Coronary artery (tissue), 2 donors: ENCODE data around the gene ARHGEF40.
A peak's percentile ranks its signal among the peaks of the same experiment; 100 is the strongest.

ENCODE experiments used
- DNase-seq: peaks from one replicate; pipeline ENCODE4 v3.0.0-alpha.2; 2017; ENCODE audit warnings: low spot score
- H3K27ac ChIP-seq, 2 donors: fragments of 200-600 bp; sonication (generic); one replicate each; pipeline ENCODE4 v1.5.1; 2016 to 2019
- H3K4me3 ChIP-seq: fragments of 200-600 bp; sonication (generic); 2 replicates; pipeline ENCODE4 v1.5.1; 2016; ENCODE audit warnings: mild to moderate bottlenecking, moderate library complexity
- TF ChIP-seq, protein P1 (sequence below): fragments of 200-600 bp; sonication (generic); IDR thresholded peaks from one replicate; pipeline ENCODE4 v1.5.1; 2019; ENCODE audit warnings: antibody characterized with exemption

Gene ARHGEF40

DNA sequence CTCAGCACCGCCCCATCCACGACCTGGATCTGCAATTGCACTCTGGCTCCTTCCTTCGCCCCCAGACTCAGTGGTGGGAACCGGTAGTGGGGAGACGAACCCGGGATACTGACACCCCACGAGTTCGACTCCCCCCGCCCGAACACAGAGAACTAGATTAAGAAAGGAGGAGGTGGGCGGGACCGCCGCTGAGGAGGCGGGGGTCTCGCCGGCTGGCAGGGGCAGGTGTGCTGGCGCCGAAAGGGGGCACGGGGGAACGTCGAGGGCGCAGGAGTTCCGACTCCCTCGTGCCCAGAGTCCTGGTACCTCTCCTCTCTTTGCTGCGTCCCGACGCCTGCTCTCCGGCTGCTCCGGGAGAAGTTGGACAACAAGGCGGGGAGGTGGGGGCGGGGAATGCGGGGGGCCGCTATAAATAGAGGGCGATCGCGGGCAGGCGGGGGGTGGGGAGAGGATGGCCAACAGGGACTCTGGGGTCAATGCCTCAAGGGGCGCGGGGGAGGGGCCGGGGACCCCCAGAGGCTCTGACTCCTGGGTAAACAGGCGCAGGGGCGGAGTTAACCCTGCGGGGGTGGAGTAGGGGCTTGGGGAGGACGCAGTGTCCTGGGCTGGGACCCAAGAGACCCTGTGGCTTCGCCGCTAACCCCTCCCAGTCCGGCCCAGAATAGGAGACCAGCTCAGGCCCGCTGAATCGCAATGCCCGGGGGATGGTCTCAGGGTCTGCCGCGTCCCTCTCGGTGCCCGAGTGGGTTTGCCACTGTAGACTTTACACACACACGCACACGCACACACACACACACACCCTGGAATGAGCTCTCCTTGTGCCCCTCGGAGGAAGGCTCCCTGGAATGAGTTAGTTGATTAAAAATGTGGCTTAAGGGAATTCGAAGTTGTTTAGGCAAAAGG is 44.5 kb upstream of the ARHGEF40 start:
- H3K4me3 ChIP-seq: peak overlapping the region; percentile 88
- H3K27ac ChIP-seq: peak overlapping the region; percentile 94
- peak; percentile 84 for DNase-seq
- TF ChIP-seq, protein P1, sequence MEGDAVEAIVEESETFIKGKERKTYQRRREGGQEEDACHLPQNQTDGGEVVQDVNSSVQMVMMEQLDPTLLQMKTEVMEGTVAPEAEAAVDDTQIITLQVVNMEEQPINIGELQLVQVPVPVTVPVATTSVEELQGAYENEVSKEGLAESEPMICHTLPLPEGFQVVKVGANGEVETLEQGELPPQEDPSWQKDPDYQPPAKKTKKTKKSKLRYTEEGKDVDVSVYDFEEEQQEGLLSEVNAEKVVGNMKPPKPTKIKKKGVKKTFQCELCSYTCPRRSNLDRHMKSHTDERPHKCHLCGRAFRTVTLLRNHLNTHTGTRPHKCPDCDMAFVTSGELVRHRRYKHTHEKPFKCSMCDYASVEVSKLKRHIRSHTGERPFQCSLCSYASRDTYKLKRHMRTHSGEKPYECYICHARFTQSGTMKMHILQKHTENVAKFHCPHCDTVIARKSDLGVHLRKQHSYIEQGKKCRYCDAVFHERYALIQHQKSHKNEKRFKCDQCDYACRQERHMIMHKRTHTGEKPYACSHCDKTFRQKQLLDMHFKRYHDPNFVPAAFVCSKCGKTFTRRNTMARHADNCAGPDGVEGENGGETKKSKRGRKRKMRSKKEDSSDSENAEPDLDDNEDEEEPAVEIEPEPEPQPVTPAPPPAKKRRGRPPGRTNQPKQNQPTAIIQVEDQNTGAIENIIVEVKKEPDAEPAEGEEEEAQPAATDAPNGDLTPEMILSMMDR: no peak

DNA sequence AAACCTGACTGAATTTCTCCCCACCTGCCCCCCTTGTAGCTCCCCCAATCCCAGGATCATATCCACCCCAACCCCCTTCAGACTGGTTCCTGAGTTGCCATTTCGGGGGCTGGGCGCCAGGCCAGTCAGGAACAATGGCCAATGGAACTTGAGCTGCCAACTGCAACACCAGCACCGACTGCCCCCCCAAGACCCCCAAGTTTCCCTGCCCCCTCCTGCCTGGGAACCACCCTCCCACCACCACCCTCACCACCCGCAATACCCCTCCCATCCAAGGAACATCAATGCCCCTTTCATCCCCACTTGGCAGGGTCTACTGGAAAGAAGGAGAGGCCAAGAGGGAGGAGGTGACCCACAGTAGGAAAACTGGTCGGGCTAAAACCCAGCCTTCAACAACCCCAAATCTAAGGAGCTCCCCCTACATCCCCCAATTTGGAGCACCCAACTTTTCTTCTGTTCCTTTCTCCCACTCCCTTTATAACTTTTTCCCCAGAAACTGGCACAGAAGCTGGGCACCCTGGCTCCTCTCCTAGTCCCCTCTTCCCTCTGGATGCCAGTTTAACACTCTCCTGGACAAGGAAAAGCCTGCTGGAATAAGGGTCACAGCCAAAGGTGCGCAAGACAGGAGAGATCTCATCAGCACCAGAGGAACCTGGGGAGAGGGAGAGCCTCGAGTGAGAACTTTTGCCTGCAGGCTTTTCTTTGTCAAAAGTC is 43.7 kb upstream of the ARHGEF40 start:
- Histone ChIP-seq H3K4me3 (peak overlapping the region; percentile 88), H3K27ac (peak overlapping the region; percentile 94)
- TF ChIP-seq, protein P1: no peak
- DNase-seq: peak; percentile 74

DNA sequence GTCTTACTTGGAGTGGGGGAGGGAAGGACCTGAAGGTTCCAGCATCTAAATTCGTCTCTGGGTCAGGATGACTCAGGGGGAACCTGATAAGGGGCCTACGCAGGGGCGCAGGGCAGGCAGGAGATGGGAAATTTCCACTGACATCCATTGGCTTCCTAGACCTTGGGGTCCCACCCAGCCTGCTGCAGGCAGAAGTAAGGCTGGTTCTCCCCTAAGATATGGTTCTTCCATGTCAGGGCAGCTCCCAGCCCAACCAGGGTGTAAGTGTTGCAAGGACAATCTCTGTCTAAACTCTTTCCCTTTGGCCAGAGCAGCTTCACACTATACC is 43.2 kb upstream of the ARHGEF40 start:
- TF ChIP-seq, protein P1: no peak
- H3K27ac ChIP-seq: peak overlapping the region; percentile 94
- peak overlapping the region; percentile 88 for H3K4me3 ChIP-seq
- peak; percentile 72 for DNase-seq

DNA sequence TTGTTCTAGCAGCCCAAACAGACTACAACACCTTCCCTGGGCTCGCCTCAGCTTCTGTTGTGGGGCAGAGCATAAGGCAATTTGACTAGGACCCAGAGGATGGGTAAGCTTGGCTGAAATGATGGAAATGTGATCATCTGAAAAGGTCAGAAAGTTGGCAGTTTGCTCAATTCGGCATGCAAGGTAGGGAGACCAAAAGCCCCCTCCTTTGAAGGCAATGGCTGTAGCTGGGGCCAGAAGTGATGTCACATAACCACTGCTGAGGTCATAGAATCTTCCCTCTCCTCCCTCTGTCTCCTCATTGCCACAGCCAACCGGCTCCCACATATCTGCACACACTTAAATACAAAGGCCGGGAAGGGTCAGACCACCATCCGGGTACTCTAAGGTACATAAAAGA is 40.2 kb upstream of the ARHGEF40 start, which contains the start of gene TPPP2:
TSS of gene TPPP2 (plus strand) at position 301 of the 400 bp plus-strand sequence. CDS start 365 bp downstream, outside the sequence.
- TF ChIP-seq, protein P1: no peak
- H3K27ac ChIP-seq: no peak within 1 kb of the TSS
- H3K4me3 ChIP-seq: no peak within 1 kb of the TSS
- peak; percentile 14 for DNase-seq

DNA sequence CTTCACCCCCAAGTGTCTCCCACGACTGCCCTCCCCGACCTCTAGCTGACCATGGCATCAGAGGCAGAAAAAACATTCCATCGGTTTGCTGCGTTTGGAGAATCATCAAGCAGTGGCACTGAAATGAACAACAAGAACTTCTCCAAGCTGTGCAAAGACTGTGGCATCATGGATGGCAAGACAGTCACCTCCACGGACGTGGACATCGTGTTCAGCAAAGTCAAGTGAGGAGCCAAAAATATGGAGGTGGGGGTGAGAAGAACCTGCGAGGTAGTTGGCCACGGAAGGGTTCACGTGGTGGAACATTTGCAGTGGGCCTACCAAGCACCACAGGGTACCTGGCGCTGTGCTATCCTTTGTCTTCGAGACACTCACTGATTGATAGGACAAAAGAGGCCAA is 39.6 kb upstream of the ARHGEF40 start:
- TF ChIP-seq, protein P1: no peak
- no peak overlapping the region for H3K27ac ChIP-seq
- no peak overlapping the region for H3K4me3 ChIP-seq
- peak; percentile 65 for DNase-seq

DNA sequence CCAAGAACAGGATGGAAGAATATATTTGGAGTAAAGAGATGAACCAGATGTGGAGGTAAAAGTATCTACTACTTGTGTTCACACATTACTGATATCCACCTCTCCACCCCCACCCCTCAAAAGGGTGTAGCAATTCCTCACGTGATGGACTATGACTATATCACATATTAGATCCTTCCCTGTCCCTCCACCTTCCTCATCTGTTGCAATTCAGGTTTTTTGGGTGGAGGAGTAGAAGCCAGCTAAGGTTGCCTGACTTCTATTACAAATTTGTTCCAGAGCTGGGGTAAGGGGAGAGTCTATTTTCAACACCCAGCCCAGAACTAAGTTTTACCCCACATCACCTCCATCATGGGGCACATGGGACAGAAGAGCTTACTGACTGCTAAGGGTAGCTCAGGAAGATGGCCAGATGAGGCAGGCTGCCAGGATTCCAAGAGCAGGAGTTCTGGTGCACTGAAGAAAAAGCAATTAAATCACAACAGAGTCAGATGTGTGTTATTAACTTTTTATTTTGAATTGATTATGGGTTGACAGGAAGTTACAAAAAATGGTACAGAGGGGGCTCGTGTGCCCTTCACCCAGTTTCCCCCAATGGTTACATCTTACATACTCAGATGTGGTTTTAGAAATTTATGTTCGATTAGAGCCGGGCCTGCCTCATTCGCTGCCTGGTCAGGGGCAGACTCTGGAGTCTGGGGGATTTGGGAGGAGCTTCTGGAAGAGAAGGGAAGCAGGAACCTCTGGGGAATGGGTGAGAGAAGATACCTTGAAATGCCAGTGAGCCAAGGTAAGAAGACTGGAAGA is 37.6 kb upstream of the ARHGEF40 start:
- TF ChIP-seq, protein P1: no peak
- no peak for DNase-seq
- no peak overlapping the region for H3K27ac ChIP-seq
- H3K4me3 ChIP-seq: no peak overlapping the region
